NB4 (cell line): Measurements from ENCODE around the gene BSPH1.

Experiments used
- DNase-seq: peaks from one replicate; pipeline ENCODE4 v3.0.0; 2010; ENCODE audit warnings: low read depth
- H3K4me3 ChIP-seq: one replicate; pipeline ENCODE4 v1.5.1; 2011; ENCODE audit warnings: mild to moderate bottlenecking, low read depth, low read length, moderate library complexity
- MYC ChIP-seq: IDR thresholded peaks from 2 replicates; pipeline ENCODE4 v1.6.1; 2011; ENCODE audit warnings: low read depth, low read length
- POLR2A ChIP-seq: IDR thresholded peaks from 2 replicates; pipeline ENCODE4 v1.6.1; 2011; ENCODE audit warnings: mild to moderate bottlenecking; ENCODE audit not compliant: insufficient read length; ENCODE audit errors: extremely low read depth
- TF ChIP-seq, protein P1 (sequence below): IDR thresholded peaks from one replicate; pipeline ENCODE4 v1.5.1; 2012; ENCODE audit warnings: low read depth, low read length
- TF ChIP-seq, protein P2 (sequence below): IDR thresholded peaks from 2 replicates; pipeline ENCODE4 v1.6.1; 2011; ENCODE audit warnings: low read depth, low read length

The BSPH1 gene, protein sequence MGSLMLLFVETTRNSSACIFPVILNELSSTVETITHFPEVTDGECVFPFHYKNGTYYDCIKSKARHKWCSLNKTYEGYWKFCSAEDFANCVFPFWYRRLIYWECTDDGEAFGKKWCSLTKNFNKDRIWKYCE

DNA sequence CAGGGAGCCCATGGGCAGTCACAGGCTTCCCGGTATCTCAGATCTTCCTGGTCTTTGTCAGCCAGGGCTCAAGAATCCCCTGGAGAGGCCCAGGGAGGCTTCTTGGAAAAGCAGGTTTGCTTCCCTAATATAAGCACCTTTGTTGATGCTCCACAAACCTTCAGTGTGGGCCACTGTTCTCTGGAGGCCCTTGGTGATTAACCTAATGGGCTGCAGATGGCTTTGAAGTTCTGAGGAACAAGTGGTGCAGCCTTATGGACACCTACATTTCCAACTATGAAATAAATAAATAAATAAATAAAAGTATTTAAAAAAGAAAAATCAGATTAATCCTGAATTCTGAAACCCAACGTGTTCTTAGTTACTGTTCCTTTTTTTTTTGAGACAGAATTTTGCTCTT, at the start of gene BSPH1:
TSS of gene BSPH1 (minus strand) at position 101 of the 400 bp plus-strand sequence. CDS start at position 12, 89 bp downstream.
- no peak within 1 kb of the TSS for H3K4me3 ChIP-seq
- DNase-seq = no peak
- TF ChIP-seq MYC = no peak
- no peak for TF ChIP-seq POLR2A
- TF ChIP-seq, protein P1, sequence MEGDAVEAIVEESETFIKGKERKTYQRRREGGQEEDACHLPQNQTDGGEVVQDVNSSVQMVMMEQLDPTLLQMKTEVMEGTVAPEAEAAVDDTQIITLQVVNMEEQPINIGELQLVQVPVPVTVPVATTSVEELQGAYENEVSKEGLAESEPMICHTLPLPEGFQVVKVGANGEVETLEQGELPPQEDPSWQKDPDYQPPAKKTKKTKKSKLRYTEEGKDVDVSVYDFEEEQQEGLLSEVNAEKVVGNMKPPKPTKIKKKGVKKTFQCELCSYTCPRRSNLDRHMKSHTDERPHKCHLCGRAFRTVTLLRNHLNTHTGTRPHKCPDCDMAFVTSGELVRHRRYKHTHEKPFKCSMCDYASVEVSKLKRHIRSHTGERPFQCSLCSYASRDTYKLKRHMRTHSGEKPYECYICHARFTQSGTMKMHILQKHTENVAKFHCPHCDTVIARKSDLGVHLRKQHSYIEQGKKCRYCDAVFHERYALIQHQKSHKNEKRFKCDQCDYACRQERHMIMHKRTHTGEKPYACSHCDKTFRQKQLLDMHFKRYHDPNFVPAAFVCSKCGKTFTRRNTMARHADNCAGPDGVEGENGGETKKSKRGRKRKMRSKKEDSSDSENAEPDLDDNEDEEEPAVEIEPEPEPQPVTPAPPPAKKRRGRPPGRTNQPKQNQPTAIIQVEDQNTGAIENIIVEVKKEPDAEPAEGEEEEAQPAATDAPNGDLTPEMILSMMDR = no peak
- TF ChIP-seq, protein P2, sequence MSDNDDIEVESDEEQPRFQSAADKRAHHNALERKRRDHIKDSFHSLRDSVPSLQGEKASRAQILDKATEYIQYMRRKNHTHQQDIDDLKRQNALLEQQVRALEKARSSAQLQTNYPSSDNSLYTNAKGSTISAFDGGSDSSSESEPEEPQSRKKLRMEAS = no peak

GRCh38 chr19:48036765-48037164, 44.8 kb upstream of the BSPH1 start:
- DNase-seq = no peak
- H3K4me3 ChIP-seq = no peak overlapping the region
- TF ChIP-seq POLR2A (no peak), MYC (no peak)
- TF ChIP-seq, protein P1 = no peak
- TF ChIP-seq, protein P2 = no peak

- DNase-seq = no peak
- H3K4me3 ChIP-seq = no peak overlapping the region
- TF ChIP-seq, protein P1 = no peak
- TF ChIP-seq MYC = no peak
- TF ChIP-seq, protein P2 = no peak
- no peak for TF ChIP-seq POLR2A
Observed at GRCh38 chr19:48033604-48034003, 41.6 kb upstream of the BSPH1 start.

DNA sequence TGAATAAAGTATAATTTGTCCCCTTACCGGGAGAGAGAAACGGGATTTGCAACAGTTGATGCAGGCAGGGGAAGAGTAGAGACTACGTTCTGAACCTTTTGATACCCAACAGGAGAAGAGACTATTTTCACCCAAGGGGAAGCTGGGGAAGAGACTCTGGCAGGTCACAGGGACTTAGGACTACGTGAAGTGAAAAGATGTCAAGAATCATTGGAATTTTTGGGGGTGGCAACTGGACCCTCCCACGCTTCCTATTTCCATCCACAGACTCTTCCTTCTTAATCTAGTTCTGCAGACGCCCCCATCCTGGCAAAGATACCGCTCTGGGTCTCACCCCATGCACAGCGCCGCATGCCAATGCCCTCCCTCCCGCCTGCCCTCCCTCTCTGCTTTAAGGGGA, 38.1 kb upstream of the BSPH1 start:
- no peak overlapping the region for H3K4me3 ChIP-seq
- no peak for DNase-seq
- TF ChIP-seq POLR2A (no peak), MYC (no peak)
- TF ChIP-seq, protein P2 = no peak
- TF ChIP-seq, protein P1 = no peak

GRCh38 chr19:48029431-48029830, 37.5 kb upstream of the BSPH1 start:
- DNase-seq = no peak
- H3K4me3 ChIP-seq = no peak overlapping the region
- TF ChIP-seq, protein P2 = no peak
- TF ChIP-seq MYC (no peak), POLR2A (no peak)
- TF ChIP-seq, protein P1 = no peak
